Measurements from ENCODE around the gene CCDC97. TPM values are rescaled to one million over a fixed set of nuclear protein-coding genes. Genes with fewer than 3 reads are reported as not detected.

Gene CCDC97
- total RNA-seq, 1 experiment from 2014 or later: 23.0 TPM

- H3K4me3 ChIP-seq (replicated peaks in 1 of 2; ENCODE audit: low read depth in 1 of 2, low read length in 2 of 2): no peak overlapping the region
- no TSS peak for BruUV-seq (replicated peaks)
- H3K79me2 ChIP-seq (ENCODE audit: insufficient read depth, low read length): peaks cover 6% of the 10 kb centered on the region; the same call in 1 of the 2 replicates
- peaks cover 4 to 11% of the 10 kb centered on the region in 2 experiments; a peak in 3 of 4 replicates for H3K4me1 ChIP-seq (ENCODE audit: control insufficient read depth in 1 of 2, insufficient read depth in 2 of 2, low read length in 2 of 2)
- H3K4me2 ChIP-seq (ENCODE audit: low read length): no peak overlapping the region
- H3K9me3 ChIP-seq (ENCODE audit: control insufficient read depth in 1 of 2, insufficient read depth in 1 of 2, low read depth in 1 of 2, low read length in 2 of 2): no peaks in the 10 kb centered on the region
- H3K9me2 ChIP-seq (ENCODE audit: insufficient read depth): no peaks in the 10 kb centered on the region
- no peak for DNase-seq (ENCODE audit: low read depth, low spot score)
- CTCF ChIA-PET: interaction anchor here (1.0 kb wide), 1 partner anchor 213 kb away, joined by 3 read pairs; no protein-coding TSS in a partner anchor
- POLR2A ChIA-PET: no interaction called here
- no peak overlapping the region for H3K27ac ChIP-seq (ENCODE audit: low read depth, low read length)
- TF ChIP-seq JUND (IDR thresholded peaks at IDR 0.05): no peak
- no peak for TF ChIP-seq FOSL1 (IDR thresholded peaks at IDR 0.05; ENCODE audit: low read depth)
- no peak for TF ChIP-seq ELF1 (IDR thresholded peaks at IDR 0.05; ENCODE audit: borderline replicate concordance, low read depth)
- no peak for TF ChIP-seq POLR2A (IDR thresholded peaks at IDR 0.05; ENCODE audit: borderline replicate concordance, extremely low read depth, insufficient read depth, insufficient read length)
- TF ChIP-seq SRF (IDR thresholded peaks at IDR 0.05; ENCODE audit: low read depth): no peak
- TF ChIP-seq EZH2 (IDR thresholded peaks at IDR 0.05): no peak
- no peak for TF ChIP-seq SP1 (IDR thresholded peaks at IDR 0.05; ENCODE audit: low read depth)
- no peak for TF ChIP-seq ZBTB33 (IDR thresholded peaks at IDR 0.05; ENCODE audit: extremely low read depth, insufficient replicate concordance, low read length)
- TF ChIP-seq CEBPB (IDR thresholded peaks at IDR 0.05; ENCODE audit: low read depth): no peak
- intact Hi-C loops (cut with micrococcal nuclease): no loop called here
- no peak overlapping the region for H3K9ac ChIP-seq (ENCODE audit: low read length)
- no peaks in the 10 kb centered on the region for H3K36me3 ChIP-seq (ENCODE audit: control insufficient read depth in 1 of 2, insufficient read depth in 2 of 2, low read length in 2 of 2)
- RAD21 ChIA-PET (ENCODE audit: low non-redundant PET in 1 of 2, low total read pairs in 2 of 2, uncharacterized antibody in 2 of 2, unreplicated experiment in 2 of 2): no interaction called here
- no peaks in the 10 kb centered on the region for H4K20me1 ChIP-seq (ENCODE audit: insufficient read depth)
- H2AFZ ChIP-seq (ENCODE audit: low read depth, low read length, poor library complexity, severe bottlenecking): no peak overlapping the region
- H3K27me3 ChIP-seq (ENCODE audit: insufficient read depth, low read length): no peaks in the 10 kb centered on the region
- ATAC-seq: no peak
Observed at GRCh38 chr19:41357746-41358145, 47.8 kb downstream of the CCDC97 start.

- Histone ChIP-seq H2AFZ (ENCODE audit: low read depth, low read length, poor library complexity, severe bottlenecking) (no peak overlapping the region), H4K20me1 (ENCODE audit: insufficient read depth) (no peaks in the 10 kb centered on the region), H3K9ac (ENCODE audit: low read length) (no peak overlapping the region), H3K27me3 (ENCODE audit: insufficient read depth, low read length) (no peaks in the 10 kb centered on the region), H3K4me3 (replicated peaks in 1 of 2; ENCODE audit: low read depth in 1 of 2, low read length in 2 of 2) (no peak overlapping the region), H3K79me2 (ENCODE audit: insufficient read depth, low read length) (peaks cover 6% of the 10 kb centered on the region; the same call in 1 of the 2 replicates), H3K9me2 (ENCODE audit: insufficient read depth) (no peaks in the 10 kb centered on the region), H3K4me1 (ENCODE audit: control insufficient read depth in 1 of 2, insufficient read depth in 2 of 2, low read length in 2 of 2) (peaks cover 4 to 12% of the 10 kb centered on the region in 2 experiments; a peak in 2 of 4 replicates), H3K36me3 (ENCODE audit: control insufficient read depth in 1 of 2, insufficient read depth in 2 of 2, low read length in 2 of 2) (no peaks in the 10 kb centered on the region), H3K27ac (ENCODE audit: low read depth, low read length) (no peak overlapping the region), H3K4me2 (ENCODE audit: low read length) (no peak overlapping the region), H3K9me3 (ENCODE audit: control insufficient read depth in 1 of 2, insufficient read depth in 1 of 2, low read depth in 1 of 2, low read length in 2 of 2) (no peaks in the 10 kb centered on the region)
- POLR2A ChIA-PET: no interaction called here
- intact Hi-C loops (cut with micrococcal nuclease): no loop called here
- BruUV-seq (replicated peaks): no TSS peak
- TF ChIP-seq MAX (IDR thresholded peaks at IDR 0.05) (no peak), FOSL1 (IDR thresholded peaks at IDR 0.05; ENCODE audit: low read depth) (no peak), TCF7L2 (IDR thresholded peaks at IDR 0.05; ENCODE audit: borderline replicate concordance, extremely low read depth, insufficient read depth, insufficient read length) (no peak), ZNF274 (IDR thresholded peaks at IDR 0.05; ENCODE audit: low read depth, low read length) (no peak), SIN3A (IDR thresholded peaks at IDR 0.05; ENCODE audit: low read depth) (no peak), CEBPB (IDR thresholded peaks at IDR 0.05; ENCODE audit: low read depth) (no peak), RAD21 (IDR thresholded peaks at IDR 0.05; ENCODE audit: low read depth) (no peak), ELF1 (IDR thresholded peaks at IDR 0.05; ENCODE audit: borderline replicate concordance, low read depth) (no peak)
- CTCF ChIA-PET: no interaction called here
- DNase-seq (ENCODE audit: low read depth, low spot score): no peak
- ATAC-seq: no peak
- RAD21 ChIA-PET (ENCODE audit: low non-redundant PET in 1 of 2, low total read pairs in 2 of 2, uncharacterized antibody in 2 of 2, unreplicated experiment in 2 of 2): no interaction called here
Observed at GRCh38 chr19:41359741-41360140, 49.8 kb downstream of the CCDC97 start.

Data from HCT116 (cell line).